ENCODE data around the gene SGPP1. TPM values are rescaled to one million over a fixed set of nuclear protein-coding genes. Genes with fewer than 3 reads are reported as not detected.

SGPP1 gene
- total and polyA plus RNA-seq, 2 donors from 2014 or later, result 20.9 to 24.0 TPM

DNA sequence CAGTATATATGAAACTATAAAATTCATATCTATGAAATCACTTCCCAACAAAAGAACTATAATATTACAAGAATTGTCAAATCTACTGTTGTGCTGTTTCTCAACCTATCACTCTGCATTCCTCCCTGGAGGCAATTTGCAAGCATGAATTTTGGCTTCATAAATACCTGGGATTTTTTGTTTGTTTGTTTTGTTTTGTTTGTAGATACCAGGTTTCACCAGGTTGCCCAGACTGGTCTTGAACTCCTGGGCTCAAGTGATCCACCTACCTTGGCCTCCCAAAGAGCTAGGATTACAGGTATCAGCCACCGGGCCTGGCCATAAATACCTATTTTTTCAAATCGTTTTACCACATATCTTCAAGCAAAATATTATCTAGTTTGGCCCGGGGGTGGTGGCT, 38.7 kb downstream of the SGPP1 start:
- H3K4me1 ChIP-seq (ENCODE audit: control insufficient read depth in 2 of 3, insufficient read depth in 2 of 3, low read depth in 1 of 3, low read length in 3 of 3), result no peaks in the 10 kb centered on the region
- H3K27me3 ChIP-seq (ENCODE audit: control insufficient read depth, insufficient read depth, low read length), result no peaks in the 10 kb centered on the region
- no peak overlapping the region for H3K9ac ChIP-seq (ENCODE audit: low read length in 3 of 3)
- intact Hi-C loops (cut with DNase I), result no loop called here
- no peak overlapping the region for H3K27ac ChIP-seq (ENCODE audit: low read depth in 2 of 2, low read length in 2 of 2)
- no peak overlapping the region for H3K4me3 ChIP-seq (ENCODE audit: low read length in 3 of 3)
- no peaks in the 10 kb centered on the region for H3K9me3 ChIP-seq (ENCODE audit: control insufficient read depth in 2 of 3, insufficient read depth in 1 of 3, low read length in 3 of 3)
- no peaks in the 10 kb centered on the region for H3K36me3 ChIP-seq (ENCODE audit: control insufficient read depth in 2 of 3, insufficient read depth in 3 of 3, low read length in 3 of 3)
- DNase-seq (no peak), FAIRE-seq (no peak)
- TF ChIP-seq, protein P1, sequence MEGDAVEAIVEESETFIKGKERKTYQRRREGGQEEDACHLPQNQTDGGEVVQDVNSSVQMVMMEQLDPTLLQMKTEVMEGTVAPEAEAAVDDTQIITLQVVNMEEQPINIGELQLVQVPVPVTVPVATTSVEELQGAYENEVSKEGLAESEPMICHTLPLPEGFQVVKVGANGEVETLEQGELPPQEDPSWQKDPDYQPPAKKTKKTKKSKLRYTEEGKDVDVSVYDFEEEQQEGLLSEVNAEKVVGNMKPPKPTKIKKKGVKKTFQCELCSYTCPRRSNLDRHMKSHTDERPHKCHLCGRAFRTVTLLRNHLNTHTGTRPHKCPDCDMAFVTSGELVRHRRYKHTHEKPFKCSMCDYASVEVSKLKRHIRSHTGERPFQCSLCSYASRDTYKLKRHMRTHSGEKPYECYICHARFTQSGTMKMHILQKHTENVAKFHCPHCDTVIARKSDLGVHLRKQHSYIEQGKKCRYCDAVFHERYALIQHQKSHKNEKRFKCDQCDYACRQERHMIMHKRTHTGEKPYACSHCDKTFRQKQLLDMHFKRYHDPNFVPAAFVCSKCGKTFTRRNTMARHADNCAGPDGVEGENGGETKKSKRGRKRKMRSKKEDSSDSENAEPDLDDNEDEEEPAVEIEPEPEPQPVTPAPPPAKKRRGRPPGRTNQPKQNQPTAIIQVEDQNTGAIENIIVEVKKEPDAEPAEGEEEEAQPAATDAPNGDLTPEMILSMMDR (IDR thresholded peaks at IDR 0.05; ENCODE audit: borderline replicate concordance, extremely low read depth, insufficient read depth), result no peak

DNA sequence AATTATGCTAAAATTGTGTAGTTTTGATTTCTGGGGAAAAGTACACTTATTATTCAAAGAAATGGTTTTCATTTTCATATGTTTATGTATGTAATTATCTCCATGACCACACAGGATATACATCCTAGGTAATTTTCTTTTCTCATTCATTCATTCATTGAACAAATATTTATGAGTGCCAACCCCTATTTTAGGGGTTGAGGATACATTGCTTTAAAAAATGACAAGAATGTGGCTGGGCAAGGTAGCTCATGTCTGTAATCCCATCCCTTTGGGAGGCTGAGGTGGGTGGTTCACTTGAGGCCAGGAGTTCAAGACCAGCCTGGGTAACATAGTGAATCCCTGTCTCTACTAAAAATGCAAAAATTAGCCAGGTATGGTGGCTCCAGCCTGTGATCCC, 40.9 kb downstream of the SGPP1 start:
- Histone ChIP-seq H3K27ac (ENCODE audit: low read depth in 2 of 2, low read length in 2 of 2) (no peak overlapping the region), H3K27me3 (ENCODE audit: control insufficient read depth, insufficient read depth, low read length) (no peaks in the 10 kb centered on the region), H3K4me1 (ENCODE audit: control insufficient read depth in 2 of 3, insufficient read depth in 2 of 3, low read depth in 1 of 3, low read length in 3 of 3) (no peaks in the 10 kb centered on the region), H3K36me3 (ENCODE audit: control insufficient read depth in 2 of 3, insufficient read depth in 3 of 3, low read length in 3 of 3) (no peaks in the 10 kb centered on the region), H3K9me3 (ENCODE audit: control insufficient read depth in 2 of 3, insufficient read depth in 1 of 3, low read length in 3 of 3) (no peaks in the 10 kb centered on the region), H3K9ac (ENCODE audit: low read length in 3 of 3) (no peak overlapping the region), H3K4me3 (ENCODE audit: low read length in 3 of 3) (no peak overlapping the region)
- DNase-seq (no peak), FAIRE-seq (no peak)
- intact Hi-C loops (cut with DNase I), result no loop called here
- TF ChIP-seq, protein P1 (IDR thresholded peaks at IDR 0.05; ENCODE audit: borderline replicate concordance, extremely low read depth, insufficient read depth), result no peak

DNA sequence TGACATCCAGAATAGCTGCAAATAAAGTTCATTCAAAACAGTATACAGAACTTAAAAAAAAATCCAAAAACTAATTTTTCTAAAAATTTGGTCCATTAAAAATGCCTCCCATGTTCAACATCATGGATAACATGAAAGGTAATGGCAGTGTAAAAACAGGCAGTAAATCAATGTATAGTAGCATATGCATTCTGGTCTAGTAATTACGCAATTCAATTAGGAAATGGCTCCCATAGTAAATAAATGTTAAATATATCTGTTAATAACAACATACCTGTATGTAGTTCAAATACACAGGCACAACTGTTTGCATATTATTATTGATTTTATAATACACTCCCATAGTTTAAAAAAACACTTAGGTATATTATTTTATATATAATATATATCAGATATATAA, 42.5 kb downstream of the SGPP1 start:
- Histone ChIP-seq H3K4me3 (ENCODE audit: low read length in 3 of 3) (no peak overlapping the region), H3K27ac (ENCODE audit: low read depth in 2 of 2, low read length in 2 of 2) (no peak overlapping the region), H3K36me3 (ENCODE audit: control insufficient read depth in 2 of 3, insufficient read depth in 3 of 3, low read length in 3 of 3) (no peaks in the 10 kb centered on the region), H3K27me3 (ENCODE audit: control insufficient read depth, insufficient read depth, low read length) (no peaks in the 10 kb centered on the region), H3K4me1 (ENCODE audit: control insufficient read depth in 2 of 3, insufficient read depth in 2 of 3, low read depth in 1 of 3, low read length in 3 of 3) (no peaks in the 10 kb centered on the region), H3K9ac (ENCODE audit: low read length in 3 of 3) (no peak overlapping the region), H3K9me3 (ENCODE audit: control insufficient read depth in 2 of 3, insufficient read depth in 1 of 3, low read length in 3 of 3) (no peaks in the 10 kb centered on the region)
- DNase-seq, result no peak
- intact Hi-C loops (cut with DNase I), result no loop called here
- TF ChIP-seq, protein P1 (IDR thresholded peaks at IDR 0.05; ENCODE audit: borderline replicate concordance, extremely low read depth, insufficient read depth), result no peak
- FAIRE-seq, result peak; percentile 39
